ENCODE data around the gene MYO15A.
A peak's percentile ranks its signal among the peaks of the same experiment; 100 is the strongest.

MYO15A gene

GRCh38 chr17:18166894-18167293, 58.3 kb downstream of the MYO15A start:
- Mint-ChIP-seq H3K27ac (peak overlapping the region; percentile 25), H3K27me3 (ENCODE audit: low read depth, poor library complexity) (peaks cover 8% of the 10 kb centered on the region), H3K4me1 (peaks cover 13% of the 10 kb centered on the region), H3K4me3 (no peak overlapping the region), H3K9me3 (peaks cover 4% of the 10 kb centered on the region), H3K36me3 (ENCODE audit: low read depth) (no peaks in the 10 kb centered on the region)
- no peak for TF ChIP-seq CTCF (IDR thresholded peaks at IDR 0.05)
- no peak for DNase-seq

- peaks cover 11% of the 10 kb centered on the region for H3K4me1 Mint-ChIP-seq
- no peak for DNase-seq
Observed at GRCh38 chr17:18167421-18167820, 58.9 kb downstream of the MYO15A start.

GRCh38 chr17:18172531-18173278, 64.1 kb downstream of the MYO15A start:
- no peak for TF ChIP-seq CTCF (IDR thresholded peaks at IDR 0.05)
- no peaks in the 10 kb centered on the region for H3K36me3 Mint-ChIP-seq (ENCODE audit: low read depth)
- no peak overlapping the region for H3K4me3 Mint-ChIP-seq
- peaks cover 25% of the 10 kb centered on the region for H3K4me1 Mint-ChIP-seq
- no peak overlapping the region for H3K27ac Mint-ChIP-seq
- DNase-seq, result no peak
- peaks cover 4% of the 10 kb centered on the region for H3K27me3 Mint-ChIP-seq (ENCODE audit: low read depth, poor library complexity)
- H3K9me3 Mint-ChIP-seq, result no peaks in the 10 kb centered on the region

More at GRCh38 chr17:18167421-18167820, 58.9 kb downstream of the MYO15A start:
- Mint-ChIP-seq H3K4me3 (no peak overlapping the region), H3K27me3 (ENCODE audit: low read depth, poor library complexity) (peaks cover 8% of the 10 kb centered on the region), H3K27ac (no peak overlapping the region), H3K36me3 (ENCODE audit: low read depth) (no peaks in the 10 kb centered on the region), H3K9me3 (peaks cover 4% of the 10 kb centered on the region)
- TF ChIP-seq CTCF (IDR thresholded peaks at IDR 0.05), result no peak

GRCh38 chr17:18173740-18174139, 65.2 kb downstream of the MYO15A start:
- TF ChIP-seq CTCF (IDR thresholded peaks at IDR 0.05), result no peak
- Mint-ChIP-seq H3K4me3 (no peak overlapping the region), H3K9me3 (no peaks in the 10 kb centered on the region), H3K27ac (no peak overlapping the region), H3K27me3 (ENCODE audit: low read depth, poor library complexity) (peaks cover 4% of the 10 kb centered on the region), H3K36me3 (ENCODE audit: low read depth) (no peaks in the 10 kb centered on the region), H3K4me1 (peaks cover 34% of the 10 kb centered on the region)
- DNase-seq, result no peak

- peak overlapping the region; percentile 50 for H3K27ac Mint-ChIP-seq
- no peaks in the 10 kb centered on the region for H3K9me3 Mint-ChIP-seq
- peak overlapping the region; percentile 0 for H3K4me3 Mint-ChIP-seq
- no peak for DNase-seq
- no peak for TF ChIP-seq CTCF (IDR thresholded peaks at IDR 0.05)
- no peaks in the 10 kb centered on the region for H3K36me3 Mint-ChIP-seq (ENCODE audit: low read depth)
- H3K27me3 Mint-ChIP-seq (ENCODE audit: low read depth, poor library complexity), result peaks cover 11% of the 10 kb centered on the region
- H3K4me1 Mint-ChIP-seq, result peaks cover 58% of the 10 kb centered on the region
Observed at GRCh38 chr17:18176176-18176575, 67.6 kb downstream of the MYO15A start.

- no peak overlapping the region for H3K27ac Mint-ChIP-seq
- peaks cover 11% of the 10 kb centered on the region for H3K27me3 Mint-ChIP-seq (ENCODE audit: low read depth, poor library complexity)
- H3K4me3 Mint-ChIP-seq, result no peak overlapping the region
- H3K4me1 Mint-ChIP-seq, result peaks cover 68% of the 10 kb centered on the region
- no peaks in the 10 kb centered on the region for H3K36me3 Mint-ChIP-seq (ENCODE audit: low read depth)
- DNase-seq, result no peak
- H3K9me3 Mint-ChIP-seq, result no peaks in the 10 kb centered on the region
- TF ChIP-seq CTCF (IDR thresholded peaks at IDR 0.05), result no peak
Observed at GRCh38 chr17:18177133-18177532, 68.6 kb downstream of the MYO15A start.

Data from nephron progenitor cell (in vitro differentiated cells).